ENCODE results near the gene MMP26. TPM values are rescaled to one million over a fixed set of nuclear protein-coding genes. Genes with fewer than 3 reads are reported as not detected.
"Not testable (repeated sequence)": the region's sequence is repeated elsewhere in the genome, so short reads cannot be mapped to it uniquely, and the experiment has no call there.

The MMP26 gene
- total RNA-seq, 1 donor from 2014 or later, result not detected

DNA sequence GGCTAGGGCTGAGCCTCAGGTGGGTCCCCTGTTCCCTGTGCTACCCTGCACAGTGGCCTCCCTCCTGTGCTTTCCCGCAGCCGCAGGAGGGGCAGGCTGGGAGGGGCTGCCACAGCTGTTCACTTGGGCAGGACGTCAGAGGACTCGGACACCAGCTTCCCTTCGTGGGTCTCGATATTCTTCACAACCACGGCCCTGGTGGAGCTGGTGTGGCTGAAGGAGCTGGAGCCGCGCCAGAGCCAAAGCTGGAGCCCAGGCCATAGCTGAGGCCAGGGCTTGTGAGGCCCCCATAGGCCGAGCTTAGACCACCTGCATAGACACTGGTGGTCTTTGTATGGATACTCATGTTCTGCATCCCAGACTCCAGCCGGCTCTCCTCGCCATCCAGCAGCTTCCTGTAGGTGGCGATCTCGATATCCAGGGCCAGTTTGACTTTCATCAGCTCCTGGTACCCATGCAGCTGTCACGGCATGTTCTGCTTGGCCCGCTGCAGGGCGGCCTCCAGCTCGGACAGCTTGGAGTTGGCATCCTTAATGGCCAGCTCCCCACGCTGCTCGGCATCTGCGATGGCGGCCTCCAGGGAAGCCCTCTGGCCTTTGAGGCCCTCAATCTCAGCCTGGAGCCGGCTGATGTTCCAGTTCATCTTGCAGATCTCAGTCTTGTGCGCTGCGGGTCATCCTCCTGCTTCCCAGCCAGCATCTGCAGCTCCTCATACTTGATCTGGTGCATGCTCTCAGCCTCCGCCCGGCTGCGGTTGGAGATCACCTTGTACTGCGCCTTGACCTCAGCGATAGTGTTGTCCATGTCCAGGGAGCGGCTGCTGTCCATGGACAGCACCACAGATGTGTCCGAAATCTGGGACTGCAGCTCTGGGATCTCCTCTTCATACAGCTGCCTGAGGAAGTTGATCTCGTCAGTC, 18.3 kb downstream of the MMP26 start:
- DNase-seq (ENCODE audit: low spot score), result not testable (repeated sequence)

GRCh38 chr11:4727171-4727570, 22.6 kb downstream of the MMP26 start:
- ATAC-seq, result no peak
- DNase-seq (ENCODE audit: low spot score), result no peak

More for the DNA sequence above, 18.3 kb downstream of the MMP26 start:
- ATAC-seq, result not testable (repeated sequence)

GRCh38 chr11:4740735-4741134, 36.2 kb downstream of the MMP26 start:
- ATAC-seq (no peak), DNase-seq (ENCODE audit: low spot score) (no peak)

DNA sequence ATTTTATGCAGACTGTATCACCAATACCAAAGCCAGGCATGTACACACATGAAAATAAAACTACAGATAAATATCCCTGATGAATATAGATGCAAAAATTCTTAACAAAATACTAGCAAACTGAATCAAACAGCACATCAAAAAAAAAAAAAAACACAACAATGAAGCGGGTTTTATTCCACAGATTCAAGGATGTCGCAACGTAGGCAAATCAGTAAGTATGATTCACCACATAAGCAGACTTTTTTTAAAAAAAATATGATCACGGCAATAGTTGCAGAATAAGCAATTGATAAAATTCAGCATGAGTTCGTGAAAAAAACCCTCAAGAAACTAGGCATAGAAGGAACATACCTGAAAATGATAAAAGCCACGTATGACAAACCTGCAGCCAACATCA, 43.9 kb downstream of the MMP26 start:
- no peak for ATAC-seq

DNA sequence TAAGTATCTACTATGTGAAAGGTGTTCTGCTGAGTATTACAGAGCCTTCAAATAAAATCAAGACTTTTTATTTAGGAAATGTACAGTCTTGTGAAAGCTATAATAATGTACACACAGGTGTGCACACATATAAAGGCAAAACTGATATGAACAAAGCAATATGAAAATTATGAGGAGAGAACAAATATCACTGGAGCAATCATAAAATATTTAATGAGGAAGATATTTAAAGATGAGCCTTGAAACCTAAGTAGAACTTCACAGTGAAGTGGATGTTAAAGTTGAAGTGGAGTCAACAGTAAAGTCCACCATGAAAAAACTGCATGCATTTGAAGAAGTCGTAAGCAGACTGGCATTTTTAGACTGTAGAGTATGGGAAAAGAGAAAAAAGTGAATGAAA, 46.6 kb downstream of the MMP26 start:
- no peak for DNase-seq (ENCODE audit: low spot score)

More for the DNA sequence above, 43.9 kb downstream of the MMP26 start:
- no peak for DNase-seq (ENCODE audit: low spot score)

More for the DNA sequence above, 46.6 kb downstream of the MMP26 start:
- no peak for ATAC-seq

Other genes with a start within 250 kb of the MMP26 start
- not detected for gene OR52K1, start 222.1 kb upstream of the MMP26 start, total RNA-seq
- not detected for gene OR52M1, start 159.6 kb upstream of the MMP26 start, total RNA-seq
- gene OR52I2, start 123.0 kb upstream of the MMP26 start, total RNA-seq, result not detected
- not detected for gene OR52I1, start 110.7 kb upstream of the MMP26 start, total RNA-seq
- 4.5 TPM for gene TRIM68, start 96.6 kb upstream of the MMP26 start, total RNA-seq
- not detected for gene OR51D1, start 67.3 kb upstream of the MMP26 start, total RNA-seq
- not detected for gene OR51E1, start 60.8 kb upstream of the MMP26 start, total RNA-seq
- not detected for gene OR51E2, start 6.9 kb upstream of the MMP26 start, total RNA-seq
- not detected for gene OR51F1, start 65.2 kb downstream of the MMP26 start, total RNA-seq
- not detected for gene OR52R1, start 99.6 kb downstream of the MMP26 start, total RNA-seq
- gene OR51F2, start 116.5 kb downstream of the MMP26 start, total RNA-seq, result not detected
- gene OR51S1, start 144.4 kb downstream of the MMP26 start, total RNA-seq, result not detected
- gene OR51T1, start 177.1 kb downstream of the MMP26 start, total RNA-seq, result not detected
- gene OR51A7, start 199.0 kb downstream of the MMP26 start, total RNA-seq, result not detected
- gene OR51G2, start 214.6 kb downstream of the MMP26 start, total RNA-seq, result not detected
- gene OR51G1, start 219.6 kb downstream of the MMP26 start, total RNA-seq, result not detected
- not detected for gene OR51A4, start 242.8 kb downstream of the MMP26 start, total RNA-seq